GM12878 (cell line): ENCODE measurements around the gene SOX30. TPM values are rescaled to one million over a fixed set of nuclear protein-coding genes. Genes with fewer than 3 reads are reported as not detected.
A peak's percentile ranks its signal among the peaks of the same experiment; 100 is the strongest.

Source experiments
- CEBPB ChIP-seq, 2 experiments: fragments of 150-350 bp in 1 of 2; IDR thresholded peaks; 2 replicates each; pipeline ENCODE4 v1.6.1; 2012 to 2014; ENCODE audit warnings: low read depth in 2 of 2, low read length in 2 of 2, borderline replicate concordance in 1 of 2, inconsistent platforms in 1 of 2
- CREB1 ChIP-seq: IDR thresholded peaks from 2 replicates; pipeline ENCODE4 v1.6.1; 2012; ENCODE audit warnings: low read depth, mild to moderate bottlenecking, inconsistent platforms
- EED ChIP-seq: sonication (generic); IDR thresholded peaks from 2 replicates; pipeline ENCODE4 v1.6.1; 2016; ENCODE audit warnings: antibody characterized with exemption, low read depth
- ETV6 ChIP-seq, 2 experiments: fragments of 450-650 bp in 1 of 2; IDR thresholded peaks in 1 of 2; conservative IDR thresholded peaks in 1 of 2; 2 replicates each; pipeline ENCODE4 v1.6.1; 2014; ENCODE audit warnings: antibody characterized with exemption in 1 of 2, borderline replicate concordance in 1 of 2, low read depth in 1 of 2, mild to moderate bottlenecking in 1 of 2, moderate library complexity in 1 of 2
- FOXM1 ChIP-seq: IDR thresholded peaks from 2 replicates; pipeline ENCODE4 v1.6.1; 2012; ENCODE audit warnings: low read depth, mild to moderate bottlenecking, inconsistent platforms, low read length, moderate library complexity
- IKZF2 ChIP-seq, 2 experiments: fragments of 450-650 bp; IDR thresholded peaks; 2 replicates each; pipeline ENCODE4 v1.6.1; 2017; ENCODE audit warnings: mild to moderate bottlenecking in 2 of 2, moderate library complexity in 2 of 2
- JUNB ChIP-seq: IDR thresholded peaks from 2 replicates; pipeline ENCODE4 v1.6.1; 2016; ENCODE audit warnings: antibody characterized with exemption, mild to moderate bottlenecking
- NRF1 ChIP-seq: conservative IDR thresholded peaks from 2 replicates; pipeline ENCODE4 v1.6.1; 2011; ENCODE audit warnings: mild to moderate bottlenecking, low read depth, low read length, improper control_type of control experiment
- RAD51 ChIP-seq: fragments of 450-650 bp; IDR thresholded peaks from 2 replicates; pipeline ENCODE4 v1.6.1; 2016; ENCODE audit warnings: moderate library complexity, mild to moderate bottlenecking, inconsistent platforms
- RCOR1 ChIP-seq: conservative IDR thresholded peaks from 2 replicates; pipeline ENCODE4 v1.6.1; 2012; ENCODE audit warnings: low read depth, low read length, improper control_type of control experiment
- STAT3 ChIP-seq: IDR thresholded peaks from 2 replicates; pipeline ENCODE4 v1.6.1; 2011; ENCODE audit warnings: low read depth, low read length, improper control_type of control experiment
- TCF3 ChIP-seq: IDR thresholded peaks from 2 replicates; pipeline ENCODE4 v1.6.1; 2012; ENCODE audit warnings: low read depth, mild to moderate bottlenecking, low read length, borderline replicate concordance; ENCODE audit not compliant: insufficient read depth
- polyA plus RNA-seq, 11 experiments: library from polyadenylated mRNA; depleted of rRNA in 4 of 11; unstranded in 6 of 11; stranded (reverse) in 5 of 11; fragments of >200 nt; fragmentation: Nextera tagmentation in 4 of 11; fragmentation: Illumina TruSeq in 1 of 11; extraction: Ambion mirVana in 4 of 11; extraction: Trizol in 1 of 11; gene quantifications; 1 replicate in 1 of 11; 2 replicates in 10 of 11; pipeline versions ENCODE4 v1.2.1 to v1.2.3, GENCODE V29; 2011 to 2016; ENCODE audit warnings: inconsistent platforms in 2 of 11, missing spikeins in 2 of 11, low read depth in 1 of 11
- total RNA-seq, 4 experiments: library from RNA; depleted of rRNA in 3 of 4; stranded (reverse); fragments of >200 nt in 3 of 4; fragmentation: Illumina TruSeq in 1 of 4; extraction: Trizol in 1 of 4; gene quantifications; 2 replicates each; pipeline versions ENCODE4 v1.2.1 to v1.2.3, GENCODE V29; 2013 to 2021
- TF ChIP-seq, protein P1 (sequence below): fragments of 450-650 bp; IDR thresholded peaks from 2 replicates; pipeline ENCODE4 v1.6.1; 2017; ENCODE audit warnings: mild to moderate bottlenecking, moderate library complexity
- TF ChIP-seq, protein P2 (sequence below): fragments of 450-650 bp; IDR thresholded peaks from 2 replicates; pipeline ENCODE4 v1.6.1; 2017; ENCODE audit warnings: mild to moderate bottlenecking
- TF ChIP-seq, protein P3 (sequence below): fragments of 450-650 bp; formaldehyde crosslinking; IDR thresholded peaks from 2 replicates; pipeline ENCODE4 v1.4.0; 2022; ENCODE audit warnings: mild to moderate bottlenecking, moderate library complexity

Gene SOX30
- total and polyA plus RNA-seq, 10 of the 15 experiments (the other 5 are each of a cell fraction or from before 2014, with no cell fraction given): 0.06 to 0.32 (median 0.10) TPM; not detected in 2

DNA sequence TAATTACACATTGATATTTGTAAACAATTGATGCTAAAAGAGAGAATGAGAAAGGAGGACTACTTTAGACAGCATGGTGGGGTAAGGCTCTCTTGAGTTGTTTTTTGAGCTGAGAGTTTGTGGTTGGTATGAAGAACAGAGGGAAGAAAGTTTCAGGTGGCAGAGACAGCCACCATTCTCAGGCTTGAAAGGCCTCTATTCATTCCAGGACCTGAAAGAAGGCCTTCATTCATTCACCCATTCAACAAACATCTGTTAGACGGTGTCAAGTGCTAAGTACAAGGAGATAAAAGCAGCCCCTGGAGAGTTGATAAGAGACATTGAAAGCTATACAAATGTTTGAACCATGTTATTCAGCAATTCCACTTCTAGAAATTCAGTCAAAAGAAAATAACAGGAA lies 55.0 kb downstream of the SOX30 start (continued):
- TF ChIP-seq STAT3 (no peak), IKZF2 (IDR thresholded peaks at IDR 0.05) (no peak), JUNB (peak; percentile 19; the same call in 1 of the 2 replicates), CREB1 (no peak), RAD51 (no peak), NRF1 (no peak), FOXM1 (no peak), CEBPB (IDR thresholded peaks at IDR 0.05; ENCODE audit: borderline replicate concordance in 1 of 2, low read depth in 2 of 2, low read length in 2 of 2) (no peak), RCOR1 (no peak), TCF3 (no peak), EED (0 out of 2 replicates have a peak, but pooled peaks have one; percentile 9), ETV6 (conservative IDR thresholded peaks at IDR 0.05 in 1 of 2, IDR thresholded peaks at IDR 0.05 in 1 of 2; ENCODE audit: borderline replicate concordance in 1 of 2, low read depth in 1 of 2) (no peak)
- TF ChIP-seq, protein P1, sequence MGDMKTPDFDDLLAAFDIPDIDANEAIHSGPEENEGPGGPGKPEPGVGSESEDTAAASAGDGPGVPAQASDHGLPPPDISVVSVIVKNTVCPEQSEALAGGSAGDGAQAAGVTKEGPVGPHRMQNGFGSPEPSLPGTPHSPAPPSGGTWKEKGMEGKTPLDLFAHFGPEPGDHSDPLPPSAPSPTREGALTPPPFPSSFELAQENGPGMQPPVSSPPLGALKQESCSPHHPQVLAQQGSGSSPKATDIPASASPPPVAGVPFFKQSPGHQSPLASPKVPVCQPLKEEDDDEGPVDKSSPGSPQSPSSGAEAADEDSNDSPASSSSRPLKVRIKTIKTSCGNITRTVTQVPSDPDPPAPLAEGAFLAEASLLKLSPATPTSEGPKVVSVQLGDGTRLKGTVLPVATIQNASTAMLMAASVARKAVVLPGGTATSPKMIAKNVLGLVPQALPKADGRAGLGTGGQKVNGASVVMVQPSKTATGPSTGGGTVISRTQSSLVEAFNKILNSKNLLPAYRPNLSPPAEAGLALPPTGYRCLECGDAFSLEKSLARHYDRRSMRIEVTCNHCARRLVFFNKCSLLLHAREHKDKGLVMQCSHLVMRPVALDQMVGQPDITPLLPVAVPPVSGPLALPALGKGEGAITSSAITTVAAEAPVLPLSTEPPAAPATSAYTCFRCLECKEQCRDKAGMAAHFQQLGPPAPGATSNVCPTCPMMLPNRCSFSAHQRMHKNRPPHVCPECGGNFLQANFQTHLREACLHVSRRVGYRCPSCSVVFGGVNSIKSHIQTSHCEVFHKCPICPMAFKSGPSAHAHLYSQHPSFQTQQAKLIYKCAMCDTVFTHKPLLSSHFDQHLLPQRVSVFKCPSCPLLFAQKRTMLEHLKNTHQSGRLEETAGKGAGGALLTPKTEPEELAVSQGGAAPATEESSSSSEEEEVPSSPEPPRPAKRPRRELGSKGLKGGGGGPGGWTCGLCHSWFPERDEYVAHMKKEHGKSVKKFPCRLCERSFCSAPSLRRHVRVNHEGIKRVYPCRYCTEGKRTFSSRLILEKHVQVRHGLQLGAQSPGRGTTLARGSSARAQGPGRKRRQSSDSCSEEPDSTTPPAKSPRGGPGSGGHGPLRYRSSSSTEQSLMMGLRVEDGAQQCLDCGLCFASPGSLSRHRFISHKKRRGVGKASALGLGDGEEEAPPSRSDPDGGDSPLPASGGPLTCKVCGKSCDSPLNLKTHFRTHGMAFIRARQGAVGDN: no peak
- TF ChIP-seq, protein P2, sequence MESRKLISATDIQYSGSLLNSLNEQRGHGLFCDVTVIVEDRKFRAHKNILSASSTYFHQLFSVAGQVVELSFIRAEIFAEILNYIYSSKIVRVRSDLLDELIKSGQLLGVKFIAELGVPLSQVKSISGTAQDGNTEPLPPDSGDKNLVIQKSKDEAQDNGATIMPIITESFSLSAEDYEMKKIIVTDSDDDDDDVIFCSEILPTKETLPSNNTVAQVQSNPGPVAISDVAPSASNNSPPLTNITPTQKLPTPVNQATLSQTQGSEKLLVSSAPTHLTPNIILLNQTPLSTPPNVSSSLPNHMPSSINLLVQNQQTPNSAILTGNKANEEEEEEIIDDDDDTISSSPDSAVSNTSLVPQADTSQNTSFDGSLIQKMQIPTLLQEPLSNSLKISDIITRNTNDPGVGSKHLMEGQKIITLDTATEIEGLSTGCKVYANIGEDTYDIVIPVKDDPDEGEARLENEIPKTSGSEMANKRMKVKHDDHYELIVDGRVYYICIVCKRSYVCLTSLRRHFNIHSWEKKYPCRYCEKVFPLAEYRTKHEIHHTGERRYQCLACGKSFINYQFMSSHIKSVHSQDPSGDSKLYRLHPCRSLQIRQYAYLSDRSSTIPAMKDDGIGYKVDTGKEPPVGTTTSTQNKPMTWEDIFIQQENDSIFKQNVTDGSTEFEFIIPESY: no peak
- TF ChIP-seq, protein P3, sequence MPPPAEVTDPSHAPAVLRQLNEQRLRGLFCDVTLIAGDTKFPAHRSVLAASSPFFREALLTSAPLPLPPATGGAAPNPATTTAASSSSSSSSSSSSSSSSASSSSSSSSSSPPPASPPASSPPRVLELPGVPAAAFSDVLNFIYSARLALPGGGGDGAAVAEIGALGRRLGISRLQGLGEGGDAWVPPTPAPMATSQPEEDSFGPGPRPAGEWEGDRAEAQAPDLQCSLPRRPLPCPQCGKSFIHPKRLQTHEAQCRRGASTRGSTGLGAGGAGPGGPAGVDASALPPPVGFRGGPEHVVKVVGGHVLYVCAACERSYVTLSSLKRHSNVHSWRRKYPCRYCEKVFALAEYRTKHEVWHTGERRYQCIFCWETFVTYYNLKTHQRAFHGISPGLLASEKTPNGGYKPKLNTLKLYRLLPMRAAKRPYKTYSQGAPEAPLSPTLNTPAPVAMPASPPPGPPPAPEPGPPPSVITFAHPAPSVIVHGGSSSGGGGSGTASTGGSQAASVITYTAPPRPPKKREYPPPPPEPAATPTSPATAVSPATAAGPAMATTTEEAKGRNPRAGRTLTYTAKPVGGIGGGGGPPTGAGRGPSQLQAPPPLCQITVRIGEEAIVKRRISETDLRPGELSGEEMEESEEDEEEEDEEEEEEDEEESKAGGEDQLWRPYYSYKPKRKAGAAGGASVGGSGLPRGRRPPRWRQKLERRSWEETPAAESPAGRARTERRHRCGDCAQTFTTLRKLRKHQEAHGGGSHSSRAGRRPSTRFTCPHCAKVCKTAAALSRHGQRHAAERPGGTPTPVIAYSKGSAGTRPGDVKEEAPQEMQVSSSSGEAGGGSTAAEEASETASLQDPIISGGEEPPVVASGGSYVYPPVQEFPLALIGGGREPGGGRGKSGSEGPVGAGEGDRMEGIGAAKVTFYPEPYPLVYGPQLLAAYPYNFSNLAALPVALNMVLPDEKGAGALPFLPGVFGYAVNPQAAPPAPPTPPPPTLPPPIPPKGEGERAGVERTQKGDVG (CRISPR knock-in tag): no peak
- TF ChIP-seq, all 136 proteins: peak for 5
